GM12878 (cell line): Measurements from ENCODE around the gene C9. TPM values are rescaled to one million over a fixed set of nuclear protein-coding genes. Genes with fewer than 3 reads are reported as not detected.

Experiments
- ATAC-seq: fragments of 200-7000 bp; cut with Tn5 transposase; 3 replicates; pipeline ENCODE4 v1.9.1; 2020; ENCODE audit warnings: mild to moderate bottlenecking, moderate library complexity
- BruUV-seq: library from RNA; stranded (reverse); fragments of 400-500 nt; replicated peaks from 2 replicates; lab custom pipeline; 2021; lab: Mats Ljungman, UMichigan
- CTCF ChIA-PET: fragments of 300-600 bp; sonication (Branson Sonifier 250); formaldehyde crosslinking; extraction: SDS; loops from one replicate; lab custom pipeline; 2021; ENCODE audit warnings: inconsistent platforms; lab: Yijun Ruan, JAX
- POLR2A ChIA-PET: fragments of 350-600 bp; formaldehyde crosslinking; extraction: SDS; loops from one replicate; lab custom pipeline; 2021; ENCODE audit warnings: inconsistent platforms; lab: Charles Lee
- RAD21 ChIA-PET: fragments of 300-600 bp; sonication (Branson Sonifier 250); formaldehyde crosslinking; loops from one replicate; lab custom pipeline; 2023; ENCODE audit warnings: antibody characterized with exemption; ENCODE audit not compliant: unreplicated experiment; lab: Charles Lee
- SMC1A ChIA-PET: fragments of 300-600 bp; sonication (Branson Sonifier 250); formaldehyde crosslinking; loops from one replicate; lab custom pipeline; 2023; ENCODE audit not compliant: unreplicated experiment, uncharacterized antibody; lab: Charles Lee
- DNase-seq: peaks from one replicate; pipeline ENCODE4 v3.0.0-alpha.2; 2011; ENCODE audit warnings: low read depth, low spot score
- FAIRE-seq: peaks from 3 replicates; lab custom pipeline; 2011; peaks lifted over from hg19 to GRCh38; lab: Jason Lieb, UNC
- H2AFZ ChIP-seq: 2 replicates; pipeline ENCODE4 v1.6.0; 2011; ENCODE audit warnings: low read depth, low read length, control low read depth; ENCODE audit not compliant: control insufficient read depth
- H3K27ac ChIP-seq: 2 replicates; pipeline ENCODE4 v1.5.1; 2011; ENCODE audit warnings: control low read depth; ENCODE audit not compliant: control insufficient read depth, insufficient read depth
- H3K27me3 ChIP-seq, 2 experiments: replicated peaks in 1 of 2; 2 replicates each; pipeline versions ENCODE4 v1.6.0 to v1.6.1; 2011; ENCODE audit warnings: low read length in 1 of 2; ENCODE audit not compliant: control insufficient read depth in 2 of 2, insufficient read depth in 2 of 2
- H3K36me3 ChIP-seq, 2 experiments: 2 replicates each; pipeline ENCODE4 v1.5.1; 2011; ENCODE audit warnings: low read length in 1 of 2; ENCODE audit not compliant: control insufficient read depth in 2 of 2, insufficient read depth in 2 of 2
- H3K4me1 ChIP-seq: 2 replicates; pipeline ENCODE4 v1.6.1; 2011; ENCODE audit warnings: mild to moderate bottlenecking, low read length, moderate library complexity, mixed read lengths; ENCODE audit not compliant: control insufficient read depth, insufficient read depth
- H3K4me2 ChIP-seq: 2 replicates; pipeline ENCODE4 v1.6.0; 2011; ENCODE audit warnings: control low read depth; ENCODE audit not compliant: control insufficient read depth, insufficient read depth
- H3K4me3 ChIP-seq: fragments of 200-600 bp; sonication (generic); 2 replicates; pipeline ENCODE4 v1.5.1; 2016
- H3K79me2 ChIP-seq: 2 replicates; pipeline ENCODE4 v1.6.0; 2011; ENCODE audit warnings: low read length; ENCODE audit not compliant: control insufficient read depth, insufficient read depth
- H3K9ac ChIP-seq: 2 replicates; pipeline ENCODE4 v1.8.0; 2011; ENCODE audit warnings: low read length, control low read depth, mixed read lengths; ENCODE audit not compliant: control insufficient read depth, insufficient read depth
- H3K9me3 ChIP-seq: replicated peaks from 3 replicates; pipeline ENCODE4 v1.5.1; 2011; ENCODE audit warnings: mild to moderate bottlenecking, low read length; ENCODE audit not compliant: control insufficient read depth, insufficient read depth
- H4K20me1 ChIP-seq: 2 replicates; pipeline ENCODE4 v1.6.0; 2011; ENCODE audit not compliant: control insufficient read depth, insufficient read depth
- BRCA1 ChIP-seq: IDR thresholded peaks from 2 replicates; pipeline ENCODE4 v1.6.1; 2011; ENCODE audit warnings: low read depth, low read length, improper control_type of control experiment
- MTA2 ChIP-seq: fragments of 450-650 bp; IDR thresholded peaks from 2 replicates; pipeline ENCODE4 v1.6.1; 2016; ENCODE audit warnings: low read depth, mild to moderate bottlenecking, moderate library complexity
- NR2F1 ChIP-seq: fragments of 450-650 bp; conservative IDR thresholded peaks from 2 replicates; pipeline ENCODE4 v1.6.1; 2017; ENCODE audit warnings: mild to moderate bottlenecking
- SKIL ChIP-seq: fragments of 450-650 bp; IDR thresholded peaks from 2 replicates; pipeline ENCODE4 v1.6.1; 2017; ENCODE audit warnings: mild to moderate bottlenecking, low read depth, inconsistent platforms; ENCODE audit not compliant: poor library complexity, severe bottlenecking
- SMARCA5 ChIP-seq: fragments of 450-650 bp; IDR thresholded peaks from 2 replicates; pipeline ENCODE4 v1.6.1; 2017; ENCODE audit warnings: mild to moderate bottlenecking
- SREBF2 ChIP-seq: IDR thresholded peaks from 2 replicates; pipeline ENCODE4 v1.6.1; 2012; ENCODE audit warnings: mild to moderate bottlenecking, low read length
- ZBTB4 ChIP-seq: fragments of 450-650 bp; formaldehyde crosslinking; IDR thresholded peaks from 2 replicates; pipeline ENCODE4 v1.4.0; 2022; ENCODE audit warnings: mild to moderate bottlenecking, moderate library complexity
- WGBS: methylation state at CpG from one replicate; pipeline ENCODE4 v1.1.6; 2016; ENCODE audit warnings: low lambda C conversion rate; ENCODE audit not compliant: insufficient replicate concordance, insufficient coverage; ENCODE audit errors: missing lambda C conversion rate; 5-methylcytosine and 5-hydroxymethylcytosine counted together
- in situ Hi-C: fragments of 300-500 bp; cut with MboI; formaldehyde crosslinking; loops from 9 replicates; pipeline ENCODE4 v1.14.3; 2018; ENCODE audit warnings: mixed read lengths
- intact Hi-C: fragments of 100-400 bp; cut with micrococcal nuclease; formaldehyde crosslinking; loops from one replicate; pipeline ENCODE4 v1.14.2; 2022; ENCODE audit not compliant: unreplicated experiment
- polyA plus RNA-seq, 11 experiments: library from polyadenylated mRNA; depleted of rRNA in 4 of 11; unstranded in 6 of 11; stranded (reverse) in 5 of 11; fragments of >200 nt; fragmentation: Nextera tagmentation in 4 of 11; fragmentation: Illumina TruSeq in 1 of 11; extraction: Ambion mirVana in 4 of 11; extraction: Trizol in 1 of 11; gene quantifications; 1 replicate in 1 of 11; 2 replicates in 10 of 11; pipeline versions ENCODE4 v1.2.1 to v1.2.3, GENCODE V29; 2011 to 2016; ENCODE audit warnings: inconsistent platforms in 2 of 11, missing spikeins in 2 of 11, low read depth in 1 of 11
- total RNA-seq, 4 experiments: library from RNA; depleted of rRNA in 3 of 4; stranded (reverse); fragments of >200 nt in 3 of 4; fragmentation: Illumina TruSeq in 1 of 4; extraction: Trizol in 1 of 4; gene quantifications; 2 replicates each; pipeline versions ENCODE4 v1.2.1 to v1.2.3, GENCODE V29; 2013 to 2021
- TF ChIP-seq, protein P1 (sequence below): fragments of 450-650 bp; IDR thresholded peaks from 2 replicates; pipeline ENCODE4 v1.6.1; 2017; ENCODE audit warnings: antibody characterized with exemption, mild to moderate bottlenecking, moderate library complexity

Gene C9
- total and polyA plus RNA-seq, 10 of the 15 experiments (the other 5 are each of a cell fraction or from before 2014, with no cell fraction given) = 0.54 TPM; not detected in 9

- TF ChIP-seq, protein P1, sequence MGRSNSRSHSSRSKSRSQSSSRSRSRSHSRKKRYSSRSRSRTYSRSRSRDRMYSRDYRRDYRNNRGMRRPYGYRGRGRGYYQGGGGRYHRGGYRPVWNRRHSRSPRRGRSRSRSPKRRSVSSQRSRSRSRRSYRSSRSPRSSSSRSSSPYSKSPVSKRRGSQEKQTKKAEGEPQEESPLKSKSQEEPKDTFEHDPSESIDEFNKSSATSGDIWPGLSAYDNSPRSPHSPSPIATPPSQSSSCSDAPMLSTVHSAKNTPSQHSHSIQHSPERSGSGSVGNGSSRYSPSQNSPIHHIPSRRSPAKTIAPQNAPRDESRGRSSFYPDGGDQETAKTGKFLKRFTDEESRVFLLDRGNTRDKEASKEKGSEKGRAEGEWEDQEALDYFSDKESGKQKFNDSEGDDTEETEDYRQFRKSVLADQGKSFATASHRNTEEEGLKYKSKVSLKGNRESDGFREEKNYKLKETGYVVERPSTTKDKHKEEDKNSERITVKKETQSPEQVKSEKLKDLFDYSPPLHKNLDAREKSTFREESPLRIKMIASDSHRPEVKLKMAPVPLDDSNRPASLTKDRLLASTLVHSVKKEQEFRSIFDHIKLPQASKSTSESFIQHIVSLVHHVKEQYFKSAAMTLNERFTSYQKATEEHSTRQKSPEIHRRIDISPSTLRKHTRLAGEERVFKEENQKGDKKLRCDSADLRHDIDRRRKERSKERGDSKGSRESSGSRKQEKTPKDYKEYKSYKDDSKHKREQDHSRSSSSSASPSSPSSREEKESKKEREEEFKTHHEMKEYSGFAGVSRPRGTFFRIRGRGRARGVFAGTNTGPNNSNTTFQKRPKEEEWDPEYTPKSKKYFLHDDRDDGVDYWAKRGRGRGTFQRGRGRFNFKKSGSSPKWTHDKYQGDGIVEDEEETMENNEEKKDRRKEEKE = no peak
- TF ChIP-seq ZBTB4 (CRISPR knock-in tag) = no peak
- TF ChIP-seq NR2F1 = no peak
- no peak for TF ChIP-seq BRCA1
Measured at GRCh38 chr5:39409033-39409432, 44.7 kb upstream of the C9 start (continued).

GRCh38 chr5:39405083-39405843 lies 41.0 kb upstream of the C9 start:
- H3K27ac ChIP-seq = no peak overlapping the region

More at GRCh38 chr5:39405083-39405843, 41.0 kb upstream of the C9 start:
- no TSS peak for BruUV-seq
- SMC1A ChIA-PET = interaction anchor here (0.8 kb wide), 1 partner anchor 9 kb away, joined by 3 read pairs; no protein-coding TSS in a partner anchor
- no peaks in the 10 kb centered on the region for H3K9me3 ChIP-seq
- intact Hi-C loops = no loop called here
- no peaks in the 10 kb centered on the region for H3K27me3 ChIP-seq
- no peaks in the 10 kb centered on the region for H4K20me1 ChIP-seq
- POLR2A ChIA-PET = no interaction called here
- no peaks in the 10 kb centered on the region for H3K36me3 ChIP-seq
- no peaks in the 10 kb centered on the region for H3K79me2 ChIP-seq
- H2AFZ ChIP-seq = no peak overlapping the region
- FAIRE-seq = no peak
- H3K9ac ChIP-seq = no peak overlapping the region
- TF ChIP-seq MTA2 (no peak), SREBF2 (no peak), SKIL (no peak), SMARCA5 (no peak)
- 25% methylated on average over 5 of the region's 5 CpGs for WGBS
- H3K4me1 ChIP-seq = no peaks in the 10 kb centered on the region
- in situ Hi-C loops = no loop called here
- H3K4me3 ChIP-seq = no peak overlapping the region
- no peak overlapping the region for H3K4me2 ChIP-seq
- CTCF ChIA-PET = no interaction called here
- RAD21 ChIA-PET = no interaction called here
- no peak for DNase-seq
- no peak for ATAC-seq
